ENCODE data around the gene RASGRF1.

The RASGRF1 gene

DNA sequence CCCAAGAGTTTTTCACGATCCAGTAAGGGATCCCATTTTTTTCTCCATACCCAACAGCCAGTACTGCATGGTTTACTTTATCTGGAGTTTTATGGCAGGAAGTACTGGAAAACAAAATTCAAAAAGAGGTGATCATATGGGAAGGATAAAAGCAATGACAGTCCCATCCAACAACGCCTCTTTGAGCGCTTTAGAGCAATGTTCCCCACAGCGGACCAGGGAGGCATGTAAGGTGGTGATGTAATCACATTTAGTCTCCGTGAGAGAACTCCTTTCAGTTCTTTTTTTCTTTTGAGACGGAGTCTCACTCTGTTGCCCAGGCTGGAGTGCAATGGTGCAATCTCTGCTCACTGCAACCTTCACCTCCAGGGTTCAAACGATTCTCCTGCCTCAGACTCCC, 167.6 kb downstream of the RASGRF1 start:
- H3K4me3 ChIP-seq (ENCODE audit: low read depth, low read length), result no peak overlapping the region
- DNase-seq (ENCODE audit: low read depth, low spot score), result no peak
- TF ChIP-seq, protein P1, sequence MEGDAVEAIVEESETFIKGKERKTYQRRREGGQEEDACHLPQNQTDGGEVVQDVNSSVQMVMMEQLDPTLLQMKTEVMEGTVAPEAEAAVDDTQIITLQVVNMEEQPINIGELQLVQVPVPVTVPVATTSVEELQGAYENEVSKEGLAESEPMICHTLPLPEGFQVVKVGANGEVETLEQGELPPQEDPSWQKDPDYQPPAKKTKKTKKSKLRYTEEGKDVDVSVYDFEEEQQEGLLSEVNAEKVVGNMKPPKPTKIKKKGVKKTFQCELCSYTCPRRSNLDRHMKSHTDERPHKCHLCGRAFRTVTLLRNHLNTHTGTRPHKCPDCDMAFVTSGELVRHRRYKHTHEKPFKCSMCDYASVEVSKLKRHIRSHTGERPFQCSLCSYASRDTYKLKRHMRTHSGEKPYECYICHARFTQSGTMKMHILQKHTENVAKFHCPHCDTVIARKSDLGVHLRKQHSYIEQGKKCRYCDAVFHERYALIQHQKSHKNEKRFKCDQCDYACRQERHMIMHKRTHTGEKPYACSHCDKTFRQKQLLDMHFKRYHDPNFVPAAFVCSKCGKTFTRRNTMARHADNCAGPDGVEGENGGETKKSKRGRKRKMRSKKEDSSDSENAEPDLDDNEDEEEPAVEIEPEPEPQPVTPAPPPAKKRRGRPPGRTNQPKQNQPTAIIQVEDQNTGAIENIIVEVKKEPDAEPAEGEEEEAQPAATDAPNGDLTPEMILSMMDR (IDR thresholded peaks at IDR 0.05; ENCODE audit: low read depth, low read length), result no peak
- in situ Hi-C loops (cut with HindIII; ENCODE audit: low sequenced_read_pairs), result no loop called here

DNA sequence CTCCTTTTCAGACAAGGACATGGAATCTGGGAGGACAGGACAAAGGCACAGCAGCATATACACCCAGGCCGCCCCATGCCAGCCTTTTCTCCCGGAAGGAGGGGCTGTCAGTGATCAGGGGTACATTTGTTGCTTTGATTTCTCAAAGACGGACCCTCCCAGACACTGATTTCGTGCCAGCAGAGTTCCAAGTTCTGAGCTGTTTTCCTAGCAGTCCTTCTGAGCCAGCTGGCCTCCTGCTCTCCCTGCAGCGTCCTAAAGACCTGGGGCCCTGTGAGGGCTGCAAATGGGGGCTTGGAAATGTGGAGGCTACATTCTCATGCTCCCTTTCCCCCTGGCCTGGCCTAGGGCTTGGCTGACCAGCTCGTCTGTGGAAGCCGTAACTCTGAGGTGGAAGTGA, 168.1 kb downstream of the RASGRF1 start:
- DNase-seq (ENCODE audit: low read depth, low spot score), result no peak
- in situ Hi-C loops (cut with HindIII; ENCODE audit: low sequenced_read_pairs), result no loop called here
- no peak overlapping the region for H3K4me3 ChIP-seq (ENCODE audit: low read depth, low read length)
- TF ChIP-seq, protein P1 (IDR thresholded peaks at IDR 0.05; ENCODE audit: low read depth, low read length), result no peak

DNA sequence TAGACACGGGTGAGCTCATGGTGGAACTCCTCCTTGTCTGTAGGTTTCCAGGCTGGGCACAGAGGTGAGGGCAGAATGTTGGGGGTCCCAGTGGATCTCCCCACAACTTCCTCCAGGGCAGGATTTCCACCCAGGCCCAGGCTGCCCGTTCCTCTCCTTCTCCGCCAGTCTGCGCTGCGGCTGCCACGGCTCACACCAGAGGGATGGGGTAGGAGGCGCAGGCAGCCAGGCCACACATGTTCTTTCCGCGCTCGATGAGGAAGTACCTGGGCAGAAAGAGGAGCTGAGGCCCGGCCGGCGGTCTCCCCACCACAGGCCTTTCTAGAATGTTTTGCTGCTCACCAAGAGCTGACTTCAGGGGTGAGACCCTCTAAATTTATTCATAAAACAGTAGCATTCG, 168.6 kb downstream of the RASGRF1 start:
- no peak for DNase-seq (ENCODE audit: low read depth, low spot score)
- H3K4me3 ChIP-seq (ENCODE audit: low read depth, low read length), result no peak overlapping the region
- in situ Hi-C loops (cut with HindIII; ENCODE audit: low sequenced_read_pairs), result no loop called here
- TF ChIP-seq, protein P1 (IDR thresholded peaks at IDR 0.05; ENCODE audit: low read depth, low read length), result no peak

DNA sequence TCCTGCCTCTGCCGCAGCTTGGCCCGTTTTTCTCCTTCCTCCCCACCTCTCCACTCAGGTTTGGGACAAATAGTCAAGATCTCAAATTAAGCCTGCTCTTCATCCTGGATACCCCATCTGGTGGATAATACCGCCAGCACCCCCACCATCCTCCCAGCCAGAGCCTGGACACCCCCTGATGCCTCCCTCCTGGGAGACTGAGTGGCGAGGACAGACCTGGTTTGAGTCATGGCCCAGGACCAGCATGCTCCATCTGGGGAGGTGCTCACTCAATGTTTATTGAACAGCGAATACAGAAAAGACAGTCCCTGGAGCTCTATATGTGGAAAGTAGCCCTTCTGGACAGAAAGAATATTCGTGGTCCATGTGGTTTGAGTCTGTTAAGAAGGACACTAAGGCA, 169.1 kb downstream of the RASGRF1 start:
- TF ChIP-seq, protein P1 (IDR thresholded peaks at IDR 0.05; ENCODE audit: low read depth, low read length), result no peak
- DNase-seq (ENCODE audit: low read depth, low spot score), result no peak
- in situ Hi-C loops (cut with HindIII; ENCODE audit: low sequenced_read_pairs), result no loop called here
- no peak overlapping the region for H3K4me3 ChIP-seq (ENCODE audit: low read depth, low read length)

DNA sequence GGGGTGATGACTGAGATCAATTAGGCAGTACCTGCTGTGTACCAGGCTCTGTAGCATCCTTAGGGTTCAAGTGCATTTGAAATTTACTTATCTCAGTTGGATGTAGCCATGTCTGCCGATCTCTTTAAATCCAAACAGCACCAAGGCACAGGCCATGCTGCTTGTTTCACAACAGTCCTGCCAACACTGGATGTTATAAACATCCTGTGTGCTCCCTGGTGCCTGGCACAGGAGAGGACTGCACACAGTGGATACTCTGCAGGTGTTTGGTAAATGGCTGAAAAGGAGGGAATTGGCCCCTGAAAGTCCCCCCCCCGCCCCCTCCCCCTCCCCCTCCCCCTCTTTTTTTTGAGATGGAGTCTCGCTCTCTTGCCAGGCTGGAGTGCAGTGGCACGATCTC, 172.7 kb downstream of the RASGRF1 start:
- TF ChIP-seq, protein P1 (IDR thresholded peaks at IDR 0.05; ENCODE audit: low read depth, low read length), result no peak
- H3K4me3 ChIP-seq (ENCODE audit: low read depth, low read length), result no peak overlapping the region
- in situ Hi-C loops (cut with HindIII; ENCODE audit: low sequenced_read_pairs), result no loop called here
- no peak for DNase-seq (ENCODE audit: low read depth, low spot score)

DNA sequence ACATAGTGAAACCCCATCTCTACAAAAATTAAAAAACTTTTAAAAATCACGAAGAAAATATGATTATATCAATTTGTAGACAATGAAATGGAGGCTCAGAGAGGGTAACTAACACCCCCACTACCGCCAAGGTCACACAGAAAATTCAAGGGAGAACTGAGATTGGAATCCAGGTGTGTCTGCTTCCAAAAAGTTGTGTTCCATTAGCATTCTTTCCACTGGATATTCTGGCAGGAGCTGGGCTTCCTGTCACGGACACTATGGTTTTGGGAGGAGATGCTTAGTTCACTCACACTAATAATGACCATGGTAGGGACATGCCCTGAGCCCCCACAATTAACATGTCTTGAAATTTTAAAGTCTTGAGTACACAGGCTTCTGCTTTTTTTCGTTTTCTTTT, 174.5 kb downstream of the RASGRF1 start:
- no peak for DNase-seq (ENCODE audit: low read depth, low spot score)
- H3K4me3 ChIP-seq (ENCODE audit: low read depth, low read length), result no peak overlapping the region
- in situ Hi-C loops (cut with HindIII; ENCODE audit: low sequenced_read_pairs), result no loop called here
- TF ChIP-seq, protein P1 (IDR thresholded peaks at IDR 0.05; ENCODE audit: low read depth, low read length), result no peak

Measured in astrocyte of the spinal cord (primary cell).